Measurements from ENCODE around the gene WDR18.

- TF ChIP-seq POLR2AphosphoS5 (IDR thresholded peaks at IDR 0.05; ENCODE audit: low read depth, low read length) = no peak
- no peak for TF ChIP-seq CTCF (IDR thresholded peaks at IDR 0.05)
These were observed 31.3 kb upstream of the WDR18 start for GRCh38 chr19:952680-953444.
